ENCODE results near the gene TSEN54.

The TSEN54 gene

DNA sequence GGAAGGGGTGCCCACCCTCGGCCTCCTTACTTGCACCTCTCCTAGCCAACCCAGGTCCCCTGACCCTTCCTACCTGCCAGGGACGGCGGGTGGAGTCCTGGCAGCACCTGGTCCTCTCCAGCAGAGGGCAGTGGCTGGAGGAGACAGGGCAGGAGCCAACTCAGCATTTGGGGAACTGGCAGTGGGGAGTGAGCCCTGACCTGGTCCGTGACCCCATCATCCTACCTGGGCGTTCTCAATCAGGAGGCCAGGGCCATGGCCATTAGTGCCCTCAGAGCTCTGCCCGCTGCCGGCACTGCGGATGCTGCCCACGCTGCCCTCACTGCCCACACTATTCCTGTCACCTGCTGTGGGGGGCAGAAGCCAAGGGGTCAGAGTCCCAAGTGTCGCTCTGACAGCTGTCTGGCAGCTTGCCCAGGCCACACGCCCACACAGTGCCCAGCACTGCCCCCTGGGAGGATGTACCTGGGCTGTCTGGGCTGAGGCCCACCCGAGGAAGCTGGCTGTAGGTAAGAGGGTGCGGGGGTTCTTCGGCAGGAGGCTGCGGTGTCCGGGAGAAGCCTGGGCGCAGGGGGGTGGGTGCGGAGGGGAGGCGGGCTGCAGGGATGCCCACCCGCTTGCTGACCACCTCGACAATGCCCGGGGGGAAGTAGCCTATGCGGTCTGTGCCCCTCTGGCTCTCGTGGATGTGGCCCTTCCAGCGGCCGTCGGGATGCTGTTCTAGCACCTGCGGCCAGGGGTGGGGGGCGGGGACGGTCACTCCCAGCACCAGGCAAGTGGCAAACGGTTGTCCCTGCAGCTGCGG, 11.8 kb upstream of the TSEN54 start:
- peak; percentile 75 for DNase-seq

DNA sequence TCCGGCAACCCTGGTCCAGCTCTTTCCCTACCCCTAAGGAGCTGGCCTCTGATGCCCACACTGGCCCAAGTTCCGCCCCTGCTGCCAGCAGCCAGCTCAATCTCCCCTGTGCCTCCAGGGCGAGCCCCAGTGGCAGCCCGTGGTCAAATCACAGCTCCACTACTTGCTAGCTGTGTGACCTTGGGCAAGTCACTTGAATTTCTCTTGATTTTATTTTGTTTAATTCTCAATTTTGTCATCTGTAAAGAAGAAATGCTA, 11.2 kb upstream of the TSEN54 start:
- DNase-seq = no peak

DNA sequence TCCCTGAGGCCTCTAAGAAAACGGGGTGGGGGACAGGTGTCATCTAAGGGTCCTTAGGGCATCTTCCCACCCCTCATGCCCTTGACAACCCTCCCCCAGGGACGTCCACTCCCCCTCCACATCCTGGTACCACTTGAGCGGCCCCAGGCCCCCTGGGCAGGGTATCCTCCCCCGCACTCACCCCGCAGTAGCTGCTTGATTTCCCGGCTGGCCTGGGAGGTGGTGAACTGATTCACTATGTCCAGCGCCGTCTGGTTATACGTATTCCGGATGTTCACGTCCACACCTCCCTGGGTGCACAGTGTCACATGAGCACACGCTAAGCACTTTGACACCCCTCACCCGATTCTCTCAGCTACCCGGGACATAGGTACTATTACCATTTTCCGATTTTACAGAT, 10.7 kb upstream of the TSEN54 start:
- DNase-seq = no peak

DNA sequence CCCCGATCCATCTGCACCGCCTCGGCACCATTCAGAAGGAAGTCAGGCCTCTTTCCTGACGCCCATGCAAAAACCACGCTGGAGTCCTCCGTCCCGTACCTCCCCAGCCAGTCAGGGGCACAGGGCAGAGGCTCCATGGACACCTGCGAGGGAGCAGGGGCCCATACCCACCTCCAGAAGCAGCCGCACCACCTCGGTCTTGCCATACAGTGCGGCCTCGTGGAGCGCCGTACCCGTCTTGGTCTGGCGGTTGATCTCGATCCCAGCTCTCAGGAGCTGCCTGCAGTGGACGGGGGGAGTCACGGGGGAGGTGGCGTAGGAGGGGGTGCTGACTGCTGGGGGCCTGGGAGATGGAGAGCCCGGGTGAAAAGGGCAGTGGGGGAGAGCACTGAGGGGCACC, 10.2 kb upstream of the TSEN54 start:
- DNase-seq = no peak

DNA sequence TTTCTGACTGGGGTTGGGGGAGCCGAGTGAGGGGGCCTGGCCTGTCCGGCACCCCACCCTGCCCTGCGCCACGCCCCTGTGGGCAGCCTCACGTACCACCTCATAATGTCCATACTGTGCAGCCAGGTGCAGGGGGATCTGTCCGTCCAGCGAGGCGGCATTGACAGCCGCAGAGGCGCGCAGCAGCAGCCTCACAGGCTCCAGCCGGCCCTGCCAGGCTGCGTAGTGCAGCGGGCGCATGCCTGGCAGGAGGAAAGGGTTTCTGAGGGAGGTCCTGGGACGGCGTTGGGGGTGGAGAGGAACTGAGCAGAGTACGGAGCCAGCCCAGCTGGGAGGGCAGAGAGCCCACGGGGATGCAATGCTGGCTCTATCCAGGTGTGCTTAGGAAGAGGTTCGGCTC, 9.4 kb upstream of the TSEN54 start:
- DNase-seq = no peak

DNA sequence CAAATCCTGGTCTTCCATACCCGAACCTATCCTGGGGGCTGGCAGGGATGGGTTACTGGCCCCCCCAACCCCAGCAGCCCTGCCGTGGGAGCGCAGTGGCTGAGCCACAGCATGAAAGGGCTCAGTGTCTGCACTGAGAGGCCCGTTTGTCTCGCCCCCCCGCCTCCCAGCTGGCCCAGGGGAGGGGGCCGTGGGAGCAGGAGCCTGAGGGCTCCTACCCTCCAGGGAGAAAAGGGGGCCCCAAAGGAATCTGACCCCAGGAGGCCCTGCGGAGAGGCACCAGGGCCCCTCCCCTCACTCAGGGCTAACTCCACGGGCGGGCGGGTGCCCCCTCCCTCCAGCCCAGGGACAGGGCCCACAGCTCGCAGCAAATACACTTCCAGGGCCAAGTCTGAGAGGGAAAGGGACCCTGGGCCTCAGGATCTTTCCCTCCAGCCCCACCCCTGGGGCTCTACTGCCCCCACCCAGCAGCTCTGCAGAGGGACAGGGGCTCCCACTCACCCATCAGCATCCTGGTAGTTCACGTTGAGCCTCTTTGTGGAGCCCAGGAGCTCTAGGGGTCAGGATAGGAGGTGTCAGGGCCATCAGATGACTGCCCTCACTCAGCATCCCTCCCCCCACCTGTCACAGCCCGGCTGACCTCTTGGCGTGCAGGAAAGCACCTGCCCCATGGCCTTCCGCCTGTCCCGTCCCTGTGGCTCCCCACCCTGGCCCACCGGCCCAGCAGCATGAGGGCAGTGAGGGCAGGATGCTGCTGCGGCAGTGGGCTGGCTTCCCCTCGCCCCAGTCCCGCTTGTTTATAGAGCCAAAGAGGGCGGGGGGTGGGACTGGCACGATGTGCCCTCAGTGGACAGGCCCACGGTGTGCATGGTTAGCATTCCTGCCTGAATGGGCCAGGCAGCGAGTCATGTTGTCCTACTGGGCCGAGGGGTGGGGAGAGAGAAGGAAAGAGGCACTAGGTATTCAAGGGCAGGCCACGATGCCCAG, 8.3 kb upstream of the TSEN54 start:
- DNase-seq = no peak

DNA sequence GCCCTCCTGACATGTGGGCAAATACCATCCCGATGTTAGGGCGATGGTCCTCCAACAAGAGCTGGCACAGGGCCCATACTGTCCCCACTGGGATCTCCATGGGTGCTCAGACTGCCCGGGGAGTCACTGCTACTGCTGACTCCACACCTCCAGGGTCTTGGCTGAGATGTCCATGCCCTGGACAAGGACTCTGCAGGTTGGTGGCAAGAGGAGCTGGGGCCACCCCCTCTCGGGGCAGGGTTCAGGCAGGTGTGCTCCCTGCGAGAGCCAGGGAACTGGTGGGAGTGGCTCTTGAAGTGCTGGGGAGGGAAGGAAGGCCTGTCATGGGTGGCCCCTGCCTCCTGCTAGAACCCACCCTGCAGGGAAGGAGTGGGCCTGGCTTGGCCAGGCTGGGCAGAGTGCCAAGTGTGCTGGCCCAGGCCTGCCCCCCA, 7.4 kb upstream of the TSEN54 start:
- no peak for DNase-seq

DNA sequence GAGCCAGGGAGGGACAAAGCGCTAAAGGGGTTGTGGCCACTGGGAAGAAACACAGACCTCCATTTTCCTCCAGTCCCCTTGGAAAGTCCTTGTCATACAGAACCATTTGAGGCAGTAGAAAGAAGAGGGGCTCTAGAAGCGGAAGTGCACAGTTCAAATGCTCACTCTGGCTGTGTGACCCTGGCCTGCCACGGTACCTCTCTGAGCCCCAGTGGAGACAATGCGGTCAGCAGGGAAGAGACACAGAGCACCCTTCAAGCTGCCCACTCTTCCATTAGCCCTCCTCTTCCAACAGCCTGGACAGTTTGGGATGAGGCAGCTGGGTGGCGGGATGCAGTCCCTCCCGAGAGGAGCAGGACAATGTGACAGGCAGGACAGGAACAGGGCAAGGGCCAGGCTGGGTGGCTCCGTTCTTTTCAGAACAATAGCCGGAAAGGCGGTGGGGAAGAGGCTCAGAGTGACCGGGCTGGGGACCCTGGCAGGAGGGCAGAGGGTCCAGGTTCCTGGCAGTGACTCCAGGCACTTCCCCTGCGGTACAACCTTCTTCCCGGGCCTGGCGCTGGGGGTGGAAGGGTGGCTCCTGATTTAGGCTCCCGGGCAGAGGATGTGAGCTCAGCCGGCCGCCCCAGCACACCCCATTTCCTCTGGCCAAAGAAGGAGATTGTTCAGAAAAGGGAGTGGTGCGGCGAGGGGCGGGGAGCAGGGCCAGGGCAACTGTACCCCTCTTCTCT, 6.6 kb upstream of the TSEN54 start:
- no peak for DNase-seq

DNA sequence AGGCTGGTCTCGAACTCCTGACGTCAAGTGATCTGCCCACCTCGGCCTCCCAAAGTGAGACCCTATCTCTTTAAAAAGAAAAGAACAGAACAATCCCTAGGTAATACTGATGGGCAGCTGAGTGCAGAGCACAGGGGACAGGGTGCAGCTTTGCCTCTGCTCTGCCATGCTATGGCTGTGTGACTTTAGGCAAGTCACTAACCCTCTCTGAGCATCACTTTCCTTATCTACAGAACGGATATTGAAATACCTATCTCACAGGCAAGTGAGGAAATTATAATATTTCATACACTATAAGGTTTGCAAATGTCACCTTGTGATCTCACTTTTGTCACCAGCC, 5.1 kb upstream of the TSEN54 start:
- DNase-seq = no peak

DNA sequence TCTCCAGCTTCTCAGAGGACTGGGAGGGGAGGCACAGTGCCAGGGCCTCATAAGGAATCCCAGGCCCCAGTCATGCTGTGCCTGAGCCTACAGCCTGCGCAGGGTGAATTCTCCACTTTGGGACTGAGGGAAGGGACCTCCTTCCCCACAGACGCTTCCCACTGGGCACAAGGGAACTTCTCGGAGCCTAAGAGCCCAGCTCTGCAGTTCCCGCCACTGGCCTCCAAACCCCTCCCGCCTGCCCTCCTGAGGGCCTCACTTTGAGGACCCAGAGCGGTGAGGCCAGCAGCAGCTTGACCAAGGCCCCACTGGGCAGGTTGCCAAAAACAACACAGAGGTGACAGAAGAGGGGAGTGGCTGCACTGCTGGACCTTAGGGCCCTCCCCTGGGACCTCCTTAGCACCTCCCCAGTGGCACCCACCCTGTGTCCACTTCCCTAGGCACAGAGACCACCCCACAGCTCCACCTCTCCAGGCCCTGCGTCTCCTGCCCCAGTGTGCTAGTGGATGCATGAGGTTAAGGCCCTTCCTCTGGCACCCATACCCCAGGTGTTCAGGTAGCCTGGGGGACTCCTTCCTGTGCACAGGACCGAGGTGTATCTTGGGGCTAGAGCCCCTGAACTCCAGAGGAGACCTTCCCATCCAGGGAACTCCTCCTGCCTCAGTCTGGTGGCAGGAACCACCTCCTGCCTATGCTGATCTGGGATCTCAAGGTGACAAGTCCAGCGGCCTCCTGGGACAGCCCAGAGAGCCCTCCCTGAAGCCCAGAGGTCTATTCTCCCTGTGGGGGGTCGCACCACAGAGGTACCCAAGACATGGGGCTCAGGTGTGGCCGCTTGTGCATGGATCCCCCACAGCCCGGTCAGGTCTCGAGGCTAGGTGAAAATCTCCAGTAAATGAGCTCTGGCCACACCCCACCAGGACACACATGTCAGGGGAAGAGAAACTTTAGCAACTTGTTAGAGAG, 4.4 kb upstream of the TSEN54 start:
- DNase-seq = no peak

DNA sequence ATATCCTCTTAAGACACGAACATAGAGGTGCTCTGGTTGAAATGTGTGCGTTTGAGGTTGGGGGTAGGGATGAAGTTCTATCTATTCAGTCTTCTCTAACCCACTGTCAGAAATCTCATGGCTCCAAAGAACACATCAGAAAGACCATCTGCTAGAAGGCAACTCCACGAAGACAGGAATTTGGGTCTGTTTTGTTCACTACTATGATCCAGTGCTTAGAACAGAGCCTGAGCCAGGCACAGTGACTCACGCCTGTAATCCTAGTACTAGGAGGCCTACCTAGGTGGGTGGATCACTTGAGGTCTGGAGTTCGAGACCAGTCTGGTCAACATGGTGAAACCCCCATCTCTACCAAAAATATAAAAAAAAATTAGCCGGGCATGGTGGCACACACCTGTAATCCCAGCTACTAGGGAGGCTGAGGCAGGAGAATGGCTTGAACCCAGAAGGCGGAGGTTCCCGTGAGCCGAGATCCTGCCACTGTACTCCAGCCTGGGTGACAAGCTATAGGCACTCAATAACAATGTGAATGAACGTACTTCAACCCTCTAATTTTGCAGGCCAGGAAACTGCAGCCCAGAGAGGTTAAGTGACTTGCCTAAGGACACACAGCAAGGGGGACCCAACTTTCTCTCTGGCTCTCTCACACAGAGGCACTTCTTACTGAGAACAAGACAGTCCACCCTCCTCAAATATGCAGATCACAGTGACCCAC, 3.2 kb upstream of the TSEN54 start:
- no peak for DNase-seq

DNA sequence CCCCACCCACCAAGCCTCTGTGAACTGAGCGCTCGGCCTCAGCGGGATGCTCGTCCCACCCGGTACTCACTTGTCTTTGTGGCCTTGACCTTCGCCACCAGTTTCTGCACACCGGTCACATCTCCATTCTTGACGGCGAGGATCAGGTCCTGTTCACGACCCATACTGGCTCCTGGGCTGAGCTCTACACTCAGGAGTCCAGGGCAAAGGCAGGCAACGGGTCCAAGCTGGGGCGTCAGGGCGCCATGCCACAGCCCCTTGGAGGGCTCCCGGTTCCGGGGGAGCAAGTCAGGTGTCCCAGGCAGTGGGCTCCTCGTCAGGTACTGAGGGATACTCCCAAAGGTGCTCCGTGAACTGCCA, 2.7 kb upstream of the TSEN54 start:
- no peak for DNase-seq

DNA sequence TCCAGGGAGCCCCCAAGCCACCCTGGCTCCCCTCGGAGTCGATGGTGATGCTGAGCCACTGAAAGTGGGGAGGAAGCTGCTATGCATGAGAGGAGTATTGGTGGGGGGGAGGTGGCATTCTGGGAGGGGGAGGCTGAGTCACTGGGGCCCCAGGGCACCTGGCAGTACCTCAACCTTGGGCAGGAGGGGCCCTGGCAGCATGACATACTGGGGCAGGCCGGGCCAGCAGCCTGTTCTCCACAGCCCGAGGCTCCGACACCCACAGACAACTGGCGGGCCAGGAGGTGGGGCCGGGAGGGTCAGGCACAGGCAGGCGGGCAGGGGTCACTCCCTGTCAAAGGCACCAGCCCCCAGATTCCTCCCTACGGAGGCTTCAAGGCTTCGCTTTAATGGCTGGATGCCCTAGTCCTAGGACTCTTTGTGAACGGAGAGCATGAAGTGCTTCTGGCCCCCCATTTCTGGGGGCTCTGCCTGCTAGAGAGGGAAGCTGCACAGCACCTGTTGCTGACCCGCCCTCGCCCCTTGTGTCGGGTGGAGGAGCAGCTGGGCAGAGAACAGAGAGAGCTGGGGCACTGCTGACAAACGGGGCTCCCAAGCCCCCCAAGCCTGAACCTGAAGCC, 1.9 kb upstream of the TSEN54 start:
- no peak for DNase-seq

DNA sequence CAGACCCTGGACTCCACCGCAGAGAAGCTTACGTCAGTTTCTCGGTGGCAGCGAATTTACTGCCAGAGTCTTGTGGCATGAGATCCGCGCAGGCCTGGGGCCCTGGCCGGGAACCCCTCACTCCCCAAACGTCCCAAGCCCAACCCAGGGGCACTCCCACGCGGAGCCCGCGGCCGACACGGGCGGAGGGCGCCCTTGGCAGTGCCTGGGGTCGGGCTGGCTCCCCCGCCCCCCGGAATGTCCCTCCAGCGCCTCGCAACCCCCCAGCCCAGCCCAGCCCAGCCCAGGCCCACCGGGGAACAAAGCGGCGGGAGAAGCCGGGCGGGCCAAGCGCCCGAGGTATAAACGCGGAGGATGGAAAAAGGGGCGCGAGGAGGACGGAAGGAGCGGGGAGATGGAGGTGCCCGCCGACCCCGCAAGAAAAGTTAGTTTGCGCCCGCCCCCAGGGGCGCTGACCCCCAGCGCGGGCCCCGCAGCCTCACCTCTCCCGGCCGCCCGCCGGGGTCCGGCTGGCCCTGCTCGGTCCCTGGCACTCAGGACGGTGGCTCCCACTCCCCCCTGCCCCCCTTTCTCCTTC, 1.3 kb upstream of the TSEN54 start:
- no peak for DNase-seq

DNA sequence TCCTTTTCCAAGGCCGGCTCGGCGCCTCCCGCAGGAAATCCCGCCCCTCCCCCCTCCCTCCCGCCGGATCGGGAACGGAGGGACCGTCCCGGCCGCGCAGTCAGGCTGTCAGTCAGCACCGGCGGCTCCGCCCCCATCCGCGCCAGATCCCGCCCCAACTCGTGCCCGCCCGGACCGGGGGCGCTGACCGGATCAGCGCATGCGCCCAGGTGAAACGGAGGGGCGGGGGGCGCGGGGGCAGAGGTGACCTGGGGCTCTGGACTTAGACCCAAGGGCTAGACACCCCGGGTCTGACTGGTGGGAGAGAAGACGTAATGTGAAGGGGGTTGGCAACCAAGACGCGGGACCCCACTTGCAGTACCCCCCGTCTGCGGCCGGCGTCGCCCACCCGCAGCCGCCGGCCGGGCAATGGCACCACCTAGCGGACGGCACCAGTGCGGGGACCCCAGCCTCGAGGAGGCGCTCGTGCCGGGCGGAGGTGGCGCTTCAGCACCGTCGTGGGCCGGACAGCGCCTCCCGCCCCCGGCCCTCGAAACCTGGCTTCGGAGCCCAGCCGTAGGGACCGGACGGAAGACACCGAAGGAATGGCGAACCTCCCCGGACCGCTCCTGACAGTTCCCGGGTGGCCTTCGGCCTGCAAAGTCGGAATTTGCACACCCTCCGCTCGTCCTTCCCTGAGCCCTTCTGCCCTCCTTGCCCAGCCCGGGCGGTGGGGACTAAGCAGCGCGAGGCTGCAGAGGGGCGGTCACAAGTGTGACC, 653 bp upstream of the TSEN54 start, which contains the start of gene CASKIN2:
Gene CASKIN2, minus strand, starts transcription at position 42 of the 759 bp plus-strand sequence. CDS start 1,733 bp downstream, outside the sequence.
- DNase-seq = peak; percentile 91

DNA sequence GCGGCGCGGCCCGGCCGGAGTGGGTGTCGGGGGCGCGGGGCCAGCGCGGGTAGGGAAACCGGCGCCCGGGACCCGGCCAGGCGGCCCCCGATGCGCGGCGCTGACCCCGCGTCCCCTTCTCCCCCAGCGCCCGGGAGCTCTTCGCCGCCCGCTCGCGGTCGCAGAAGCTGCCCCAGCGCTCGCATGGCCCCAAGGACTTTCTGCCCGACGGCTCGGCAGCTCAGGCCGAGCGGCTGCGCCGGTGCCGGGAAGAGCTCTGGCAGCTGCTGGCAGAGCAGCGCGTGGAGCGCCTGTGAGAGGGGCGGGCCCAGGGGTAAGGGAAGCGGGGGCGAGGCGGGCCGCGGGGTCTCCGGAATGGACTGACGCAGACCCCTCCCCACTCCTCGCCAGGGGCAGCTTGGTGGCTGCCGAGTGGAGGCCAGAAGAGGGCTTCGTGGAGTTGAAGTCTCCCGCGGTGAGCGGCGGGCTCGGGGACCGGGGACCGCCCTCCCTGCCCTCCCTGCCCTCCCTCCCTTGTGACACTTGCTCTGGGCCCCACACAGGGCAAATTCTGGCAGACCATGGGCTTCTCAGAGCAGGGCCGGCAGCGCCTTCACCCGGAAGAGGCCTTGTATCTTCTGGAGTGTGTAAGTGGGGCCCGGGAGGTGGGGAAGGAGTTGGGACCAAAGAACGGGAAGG, 430 bp downstream of the TSEN54 start:
- peak; percentile 79 for DNase-seq

DNA sequence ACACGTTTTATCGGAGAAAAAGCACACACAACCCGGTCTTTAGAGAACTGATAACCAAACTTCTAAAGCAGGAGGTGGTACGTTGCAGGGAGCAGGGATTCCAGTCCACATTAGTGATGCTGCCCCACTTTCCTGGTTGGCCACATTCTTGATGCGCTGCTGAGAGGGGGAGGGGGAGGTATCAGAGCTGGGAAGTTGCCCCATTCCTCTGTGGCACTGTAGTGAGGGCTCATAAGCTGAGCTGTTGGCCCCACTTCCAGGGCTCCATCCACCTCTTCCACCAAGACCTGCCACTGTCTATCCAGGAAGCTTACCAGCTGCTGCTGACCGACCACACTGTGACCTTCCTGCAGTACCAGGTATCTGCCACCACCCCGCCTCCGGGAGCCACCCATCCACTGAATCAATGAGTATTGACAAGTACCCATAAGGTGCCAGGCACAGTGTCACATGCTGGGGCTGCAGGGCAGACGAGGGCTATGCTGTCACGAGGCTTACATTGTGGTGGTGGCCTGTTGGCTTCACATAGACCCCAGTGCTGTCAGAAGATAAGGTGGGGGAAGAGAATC, 1.1 kb downstream of the TSEN54 start:
- DNase-seq = peak; percentile 77

DNA sequence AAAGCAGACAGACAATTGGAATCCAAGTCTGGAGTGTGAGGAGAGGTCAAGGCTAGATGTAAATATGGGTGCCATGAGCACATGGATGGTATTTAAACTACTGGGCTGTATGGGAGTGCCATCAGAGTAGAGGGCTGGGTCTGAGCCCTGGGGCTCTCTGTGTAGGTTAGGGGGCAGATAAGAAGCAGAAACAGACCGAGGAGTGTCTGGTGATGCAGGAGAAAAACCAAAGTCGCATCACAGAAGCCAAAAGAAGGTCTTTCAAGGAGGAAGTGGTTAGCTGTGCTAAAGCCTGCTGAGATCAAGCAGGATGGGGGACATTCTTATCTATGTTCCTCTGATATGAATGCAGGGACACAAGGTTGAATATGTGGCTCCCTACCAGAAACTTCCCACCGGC, 1.9 kb downstream of the TSEN54 start:
- no peak for DNase-seq

DNA sequence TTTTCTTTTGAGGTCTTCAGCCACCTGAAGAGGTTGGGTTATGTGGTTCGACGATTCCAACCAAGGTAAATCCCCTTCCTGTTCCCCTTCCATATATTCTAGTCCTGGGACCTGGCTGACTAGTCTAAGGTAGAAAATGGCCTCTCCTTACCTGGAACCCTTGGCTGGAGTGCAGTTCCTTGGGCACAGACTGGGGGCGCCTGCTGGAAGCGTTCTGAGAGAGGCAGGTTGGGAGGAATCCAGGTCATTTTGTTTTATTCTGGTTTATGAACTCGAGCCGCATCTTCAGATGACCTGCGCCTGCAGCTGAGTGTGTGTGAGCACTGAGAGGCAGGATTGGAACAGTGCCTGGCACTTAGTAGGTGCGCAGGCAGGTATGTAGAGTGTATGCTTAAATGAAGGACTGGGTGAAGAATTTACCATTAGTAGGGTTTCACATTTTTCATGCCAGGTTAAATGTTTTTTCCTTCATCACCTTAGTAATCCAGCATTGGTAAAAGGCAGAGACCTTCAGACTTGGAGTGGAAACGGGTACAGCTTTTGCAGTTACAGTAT, 2.7 kb downstream of the TSEN54 start:
- DNase-seq = no peak

Measured in activated effector memory CD4-positive, alpha-beta T cell treated with anti-CD3 and anti-CD28 coated beads, Interleukin-2, amount 50 U/mL, for 16 hours (primary cell).